Astrocyte of the cerebellum (primary cell): ENCODE results near the gene IFITM5.

Experiments used
- DNase-seq: peaks from one replicate; pipeline ENCODE4 v3.0.0-alpha.2; 2011; ENCODE audit warnings: low read depth
- H3K4me3 ChIP-seq: 2 replicates; pipeline ENCODE4 v1.5.1; 2011; ENCODE audit warnings: mild to moderate bottlenecking, low read depth, low read length, moderate library complexity
- in situ Hi-C: cut with HindIII; loops from 2 replicates; pipeline ENCODE4 v1.10.0; 2017; ENCODE audit warnings: low sequenced_read_pairs
- TF ChIP-seq, protein P1 (sequence below): IDR thresholded peaks from 2 replicates; pipeline ENCODE4 v1.5.1; 2012; ENCODE audit warnings: low read length, low read depth, moderate library complexity, mild to moderate bottlenecking; ENCODE audit errors: missing control alignments

Gene IFITM5

DNA sequence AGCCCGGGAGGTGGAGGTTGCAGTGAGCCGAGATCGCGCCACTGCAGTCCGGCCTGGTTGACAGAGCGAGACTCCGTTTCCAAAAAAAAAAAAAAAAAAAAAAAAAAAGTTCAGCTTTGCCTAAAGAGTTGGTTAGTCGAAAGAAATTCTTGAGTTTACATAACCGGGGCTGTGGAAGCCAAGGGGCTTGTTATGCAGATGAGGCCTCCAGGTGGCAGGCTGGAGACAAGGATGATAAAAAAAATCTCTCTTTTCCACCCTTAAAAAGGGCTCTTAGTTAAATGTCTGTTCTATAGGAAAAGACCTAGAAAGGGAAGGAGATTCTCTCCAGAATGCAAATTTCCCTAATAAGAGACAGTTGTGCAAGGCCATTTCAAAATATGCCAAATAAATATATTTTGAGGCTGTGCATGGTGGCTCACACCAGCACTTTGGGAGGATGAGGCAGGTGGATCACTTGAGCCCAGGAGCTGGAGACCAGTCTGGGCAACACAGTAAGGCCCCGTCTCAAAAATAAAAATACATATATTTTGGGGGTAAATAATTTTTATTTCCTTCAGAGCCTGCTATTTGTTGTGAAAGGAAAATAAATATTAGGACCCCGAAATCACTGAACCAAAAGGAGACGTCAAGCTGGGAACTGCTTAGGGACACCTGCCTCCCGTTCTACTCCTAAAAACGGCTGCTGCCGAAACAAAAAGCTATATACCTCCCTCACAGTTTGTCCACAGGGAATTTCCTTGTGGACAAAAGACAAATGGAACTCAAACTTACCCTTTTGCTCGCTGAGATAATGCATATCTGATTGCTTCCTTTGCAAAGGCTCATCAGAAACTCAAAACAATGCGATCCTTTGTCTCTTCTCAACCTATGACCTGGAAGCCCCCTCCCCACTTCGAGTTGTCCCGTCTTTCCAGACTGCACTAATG lies 5.9 kb upstream of the IFITM5 start:
- TF ChIP-seq, protein P1, sequence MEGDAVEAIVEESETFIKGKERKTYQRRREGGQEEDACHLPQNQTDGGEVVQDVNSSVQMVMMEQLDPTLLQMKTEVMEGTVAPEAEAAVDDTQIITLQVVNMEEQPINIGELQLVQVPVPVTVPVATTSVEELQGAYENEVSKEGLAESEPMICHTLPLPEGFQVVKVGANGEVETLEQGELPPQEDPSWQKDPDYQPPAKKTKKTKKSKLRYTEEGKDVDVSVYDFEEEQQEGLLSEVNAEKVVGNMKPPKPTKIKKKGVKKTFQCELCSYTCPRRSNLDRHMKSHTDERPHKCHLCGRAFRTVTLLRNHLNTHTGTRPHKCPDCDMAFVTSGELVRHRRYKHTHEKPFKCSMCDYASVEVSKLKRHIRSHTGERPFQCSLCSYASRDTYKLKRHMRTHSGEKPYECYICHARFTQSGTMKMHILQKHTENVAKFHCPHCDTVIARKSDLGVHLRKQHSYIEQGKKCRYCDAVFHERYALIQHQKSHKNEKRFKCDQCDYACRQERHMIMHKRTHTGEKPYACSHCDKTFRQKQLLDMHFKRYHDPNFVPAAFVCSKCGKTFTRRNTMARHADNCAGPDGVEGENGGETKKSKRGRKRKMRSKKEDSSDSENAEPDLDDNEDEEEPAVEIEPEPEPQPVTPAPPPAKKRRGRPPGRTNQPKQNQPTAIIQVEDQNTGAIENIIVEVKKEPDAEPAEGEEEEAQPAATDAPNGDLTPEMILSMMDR = peak; percentile 78
- H3K4me3 ChIP-seq = no peak overlapping the region
- in situ Hi-C loops = no loop called here
- DNase-seq = peak; percentile 76

DNA sequence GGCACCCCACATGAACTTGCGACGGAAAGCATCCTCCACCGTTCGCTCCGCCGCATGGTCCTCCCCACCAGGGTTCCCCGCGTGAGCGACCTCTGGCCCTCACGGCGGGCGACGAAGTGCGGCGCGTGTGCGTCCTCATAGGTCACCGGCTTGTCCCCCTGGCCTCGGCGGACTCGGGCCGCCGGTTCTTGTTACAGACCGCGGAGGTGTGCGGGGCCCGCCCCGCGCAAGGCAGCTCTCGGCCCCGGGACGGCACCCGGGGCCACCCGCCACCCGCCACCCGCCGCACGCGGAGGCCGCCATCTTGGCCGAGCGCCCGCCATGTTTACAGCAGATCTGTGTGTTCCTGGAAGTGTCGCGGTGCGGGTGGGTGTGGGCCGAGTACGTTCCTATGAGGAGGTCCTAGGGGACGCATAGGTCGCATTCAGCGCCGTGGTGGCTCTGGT lies 4.8 kb upstream of the IFITM5 start:
- H3K4me3 ChIP-seq = no peak overlapping the region
- TF ChIP-seq, protein P1 = no peak
- no peak for DNase-seq
- in situ Hi-C loops = no loop called here

DNA sequence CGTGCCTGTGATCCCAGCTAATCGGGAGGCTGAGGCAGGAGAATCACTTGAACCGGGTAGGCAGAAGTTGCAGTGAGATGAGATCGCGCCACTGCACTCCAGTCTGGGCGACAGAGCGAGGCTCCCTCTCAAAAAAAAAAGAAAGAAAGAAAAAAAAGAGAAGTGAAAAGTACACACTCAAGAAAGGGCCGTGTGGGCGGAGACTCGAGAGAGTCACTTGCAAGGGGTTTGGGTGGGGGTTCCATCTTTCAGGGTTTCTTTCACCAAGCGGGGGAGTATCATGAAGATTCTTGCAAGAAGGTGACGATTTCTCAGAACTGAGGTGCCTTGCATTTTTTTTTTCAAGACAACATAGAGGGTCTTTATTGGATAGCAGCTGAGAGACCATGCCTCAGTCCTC lies 4.0 kb upstream of the IFITM5 start:
- TF ChIP-seq, protein P1 = no peak

DNA sequence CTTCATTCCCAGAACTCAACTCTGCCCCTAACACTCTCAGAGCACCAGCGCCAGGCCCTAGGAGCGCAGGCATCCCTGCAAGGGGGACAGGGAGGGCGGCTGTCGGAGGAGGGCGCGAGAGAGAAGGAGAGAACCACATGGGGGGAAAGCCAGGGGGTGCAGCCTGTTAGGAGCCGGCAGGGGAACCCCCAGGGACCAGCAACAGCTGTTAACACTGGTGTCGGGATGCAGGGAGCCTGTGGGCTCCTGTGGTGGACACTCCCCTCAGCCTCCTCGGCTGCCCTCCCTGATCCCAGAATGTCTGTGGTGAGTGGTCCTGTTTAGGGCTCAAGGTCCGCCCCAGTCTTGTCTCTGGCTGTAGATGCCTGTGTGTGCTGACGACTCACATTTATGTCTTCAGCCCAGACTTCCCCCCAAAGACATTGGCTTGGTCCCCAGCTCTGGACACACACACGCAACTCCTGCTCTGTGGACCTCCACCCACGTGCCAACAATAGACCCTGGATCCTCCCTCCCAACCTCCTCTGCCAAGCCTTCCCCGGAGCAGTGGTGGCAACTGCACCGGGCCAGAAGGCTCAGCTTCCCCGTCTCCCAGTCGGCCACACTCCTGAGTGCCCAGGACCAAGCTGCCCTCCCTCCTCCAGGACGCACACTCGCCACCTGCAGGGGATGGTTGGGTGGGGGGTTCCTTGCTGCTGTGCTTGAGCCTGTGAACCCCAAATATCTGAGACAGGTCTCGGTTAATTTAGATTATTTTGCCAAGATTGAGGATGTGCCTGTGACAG lies 817 bp upstream of the IFITM5 start:
- TF ChIP-seq, protein P1 = peak; percentile 31
- H3K4me3 ChIP-seq = no peak overlapping the region
- no peak for DNase-seq
- in situ Hi-C loops = no loop called here

More for the DNA sequence above, 4.0 kb upstream of the IFITM5 start:
- in situ Hi-C loops = no loop called here
- no peak overlapping the region for H3K4me3 ChIP-seq
- no peak for DNase-seq

DNA sequence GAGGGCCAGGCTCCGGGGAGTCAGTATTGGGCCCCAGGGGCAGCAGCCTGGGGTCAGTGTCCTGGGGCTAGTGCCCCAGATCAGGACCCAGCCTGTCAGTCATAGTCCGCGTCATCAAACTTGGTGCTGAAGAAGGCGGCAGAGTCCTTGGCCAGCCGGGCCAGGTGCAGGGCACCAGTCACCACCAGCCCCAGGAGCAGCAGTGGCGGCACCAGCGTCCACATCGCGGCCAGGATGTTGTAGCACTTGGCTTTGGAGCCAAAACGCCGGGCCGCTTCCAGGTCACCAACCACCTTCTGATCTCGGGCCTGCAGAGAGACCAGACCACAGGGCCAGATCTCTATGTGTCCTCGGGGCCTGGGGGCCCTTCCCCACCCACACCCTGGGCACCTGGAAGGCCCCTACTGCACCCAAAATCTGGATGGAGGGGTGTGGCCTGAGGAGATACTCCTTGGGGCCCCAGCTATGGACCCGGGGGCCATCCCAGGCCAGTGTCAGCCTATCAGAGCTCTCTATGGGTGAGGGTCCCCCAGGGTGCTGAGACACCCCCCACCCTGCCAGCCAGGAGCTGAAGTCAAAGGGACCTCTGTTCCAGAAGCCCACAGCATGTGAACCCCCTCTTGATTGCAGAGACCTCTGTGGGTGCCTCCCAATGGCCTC lies 790 bp downstream of the IFITM5 start:
- no peak overlapping the region for H3K4me3 ChIP-seq
- in situ Hi-C loops = no loop called here
- TF ChIP-seq, protein P1 = no peak
- DNase-seq = no peak
